Activated effector memory CD4-positive, alpha-beta T cell treated with Interleukin-2 at 50 U/mL for 16 hours (primary cell): Measurements from ENCODE around the gene DUSP12.
"Not testable (repeated sequence)": the region's sequence is repeated elsewhere in the genome, so short reads cannot be mapped to it uniquely, and the experiment has no call there.

ENCODE experiments used
- DNase-seq: peaks from one replicate; pipeline ENCODE4 v3.0.0-alpha.2; 2020

DUSP12 gene, protein sequence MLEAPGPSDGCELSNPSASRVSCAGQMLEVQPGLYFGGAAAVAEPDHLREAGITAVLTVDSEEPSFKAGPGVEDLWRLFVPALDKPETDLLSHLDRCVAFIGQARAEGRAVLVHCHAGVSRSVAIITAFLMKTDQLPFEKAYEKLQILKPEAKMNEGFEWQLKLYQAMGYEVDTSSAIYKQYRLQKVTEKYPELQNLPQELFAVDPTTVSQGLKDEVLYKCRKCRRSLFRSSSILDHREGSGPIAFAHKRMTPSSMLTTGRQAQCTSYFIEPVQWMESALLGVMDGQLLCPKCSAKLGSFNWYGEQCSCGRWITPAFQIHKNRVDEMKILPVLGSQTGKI

GRCh38 chr1:161749509-161750407 lies at the start of gene DUSP12:
DUSP12 (plus strand) TSS chr1:161749786; CDS start chr1:161749802, 16 bp downstream.
- DNase-seq: peak; percentile 82

DNA sequence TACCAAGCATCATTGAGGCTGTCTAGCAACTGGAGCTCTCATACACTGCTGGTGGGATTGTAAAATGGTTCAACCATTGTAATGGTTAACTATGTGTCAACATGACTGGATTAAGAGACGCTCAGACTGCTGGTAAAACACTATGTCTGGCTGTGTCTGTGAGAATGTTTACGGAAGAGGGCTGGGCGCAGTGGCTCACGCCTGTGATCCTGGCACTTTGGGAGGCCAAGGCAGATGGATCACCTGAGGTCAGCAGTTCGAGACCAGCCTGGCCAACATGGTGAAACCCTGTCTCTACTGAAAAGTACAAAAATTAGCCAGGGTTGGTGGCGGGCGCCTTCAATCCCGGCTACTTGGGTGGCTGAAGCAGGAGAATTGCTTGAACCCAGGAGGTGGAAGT lies 47.3 kb upstream of the DUSP12 start:
- no peak for DNase-seq

DNA sequence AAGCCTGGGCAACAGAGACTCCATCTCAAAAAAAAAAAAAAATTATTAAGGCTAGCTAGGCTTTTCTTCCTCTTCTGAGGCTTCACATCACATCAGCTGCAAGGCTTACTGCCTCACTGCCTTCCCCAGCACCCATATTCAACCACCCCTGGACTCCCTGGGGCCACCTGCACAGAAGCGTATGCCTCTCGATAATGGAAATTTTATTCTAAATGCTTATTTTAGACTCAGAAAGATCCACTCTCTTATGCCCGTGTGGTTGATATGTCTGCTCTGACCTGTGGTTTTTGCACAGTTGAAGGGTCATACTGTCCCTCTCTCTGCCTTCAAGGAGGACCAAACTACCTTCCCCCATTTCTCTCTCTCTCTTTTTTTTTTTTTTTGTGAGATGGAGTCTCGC lies 44.0 kb upstream of the DUSP12 start:
- DNase-seq: no peak

GRCh38 chr1:161706113-161706481 lies 43.5 kb upstream of the DUSP12 start:
- no peak for DNase-seq

- no peak for DNase-seq
Measured at GRCh38 chr1:161706482-161707347, 42.9 kb upstream of the DUSP12 start, which contains the start of gene FCRLA. FCRLA (plus strand) TSS chr1:161707229; CDS start chr1:161707265, 36 bp downstream.

- no peak for DNase-seq
Measured at GRCh38 chr1:161707503-161707902, 42.1 kb upstream of the DUSP12 start.

DNA sequence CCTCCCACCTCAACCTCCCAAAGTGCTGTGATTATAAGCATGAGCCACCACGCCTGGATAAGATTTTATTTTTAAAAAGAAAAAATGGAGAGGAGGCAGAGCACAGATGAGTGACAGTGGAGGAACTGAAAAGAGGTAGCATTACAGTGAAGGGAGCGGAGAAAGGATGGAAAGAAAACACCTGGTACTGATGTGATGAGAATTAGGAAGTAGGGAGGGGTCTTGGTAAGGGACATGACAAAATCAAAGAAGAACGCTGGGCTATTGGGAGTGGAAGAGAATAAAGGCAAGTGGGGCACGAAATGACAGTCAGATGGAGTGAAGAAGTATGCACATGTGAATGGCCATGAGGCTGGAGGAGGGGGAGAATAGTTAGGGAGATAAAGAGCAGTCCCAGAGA lies 40.2 kb upstream of the DUSP12 start:
- DNase-seq: no peak

DNA sequence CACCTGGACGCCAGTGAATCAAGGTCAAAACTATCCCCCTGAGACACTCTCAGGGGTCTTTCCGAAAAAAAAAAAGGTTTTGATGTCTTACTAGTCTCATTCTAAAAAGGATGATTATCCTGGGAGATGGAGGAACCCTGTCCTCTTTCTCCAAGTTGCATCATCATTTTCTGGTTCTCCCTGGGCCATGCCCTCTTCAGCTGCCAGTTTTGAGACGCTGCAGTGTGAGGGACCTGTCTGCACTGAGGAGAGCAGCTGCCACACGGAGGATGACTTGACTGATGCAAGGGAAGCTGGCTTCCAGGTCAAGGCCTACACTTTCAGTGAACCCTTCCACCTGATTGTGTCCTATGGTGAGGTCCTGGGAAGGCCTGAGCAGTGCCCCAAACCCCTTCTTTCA lies 39.0 kb upstream of the DUSP12 start:
- no peak for DNase-seq

DNA sequence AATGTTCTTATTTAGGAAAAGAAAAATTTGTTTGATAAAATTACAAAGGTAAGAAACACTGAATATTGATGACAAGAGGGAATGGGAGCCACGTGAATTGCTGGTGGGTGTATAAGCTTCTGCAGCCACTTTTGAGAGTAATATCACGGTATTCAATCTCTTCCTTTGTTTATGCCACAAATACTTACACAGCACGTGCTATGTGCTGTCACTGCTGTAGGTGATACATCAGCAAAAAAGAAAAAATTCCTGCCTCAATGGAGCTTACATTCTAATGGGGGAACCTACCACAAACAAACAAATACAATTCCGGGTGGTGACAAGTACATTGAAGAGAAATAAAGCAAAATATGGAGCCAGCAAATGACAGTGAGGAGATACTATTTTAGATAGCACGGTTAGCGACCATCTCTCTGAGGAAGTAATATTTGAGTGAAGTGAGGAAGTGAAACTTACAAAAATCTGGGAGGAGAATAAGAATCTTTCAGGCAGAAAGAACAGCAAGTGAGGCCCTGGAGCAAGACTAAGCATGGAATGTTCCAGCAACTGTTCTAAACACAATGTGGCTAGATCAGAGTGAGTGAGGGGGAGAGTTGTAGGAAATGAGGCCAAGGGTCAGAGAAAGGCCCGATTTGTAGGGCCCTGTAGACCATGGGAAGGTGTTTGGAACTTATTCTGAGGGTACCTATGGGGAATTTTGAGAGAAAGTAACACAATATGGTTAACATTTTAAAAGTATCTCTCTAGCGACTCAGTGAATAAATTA lies 30.8 kb upstream of the DUSP12 start:
- no peak for DNase-seq

- DNase-seq: no peak
Measured at GRCh38 chr1:161719325-161719611, 30.3 kb upstream of the DUSP12 start.

DNA sequence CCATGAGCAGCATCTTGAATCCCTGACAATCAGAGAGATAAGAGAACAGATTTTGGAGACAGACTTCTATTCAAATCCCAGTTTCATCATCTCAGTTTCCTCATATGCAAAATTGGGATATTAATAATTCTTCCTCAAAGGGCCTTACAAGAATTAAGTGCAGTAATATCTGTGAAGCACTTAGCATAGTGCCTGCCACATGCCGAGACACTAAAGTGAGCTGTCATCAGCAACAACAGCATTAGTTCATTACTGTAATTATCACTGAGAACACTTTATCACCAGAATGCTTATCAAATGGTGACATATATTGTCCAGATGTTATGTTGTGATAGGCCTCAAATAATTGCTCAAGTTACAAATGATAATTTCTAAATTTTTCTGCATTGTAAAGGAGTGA lies 29.2 kb upstream of the DUSP12 start:
- DNase-seq: no peak

GRCh38 chr1:161720956-161721737 lies 28.4 kb upstream of the DUSP12 start, which contains the start of gene FCRLB:
FCRLB (plus strand) TSS chr1:161721544; CDS start chr1:161722673, 1,129 bp downstream.
- no peak for DNase-seq

DNA sequence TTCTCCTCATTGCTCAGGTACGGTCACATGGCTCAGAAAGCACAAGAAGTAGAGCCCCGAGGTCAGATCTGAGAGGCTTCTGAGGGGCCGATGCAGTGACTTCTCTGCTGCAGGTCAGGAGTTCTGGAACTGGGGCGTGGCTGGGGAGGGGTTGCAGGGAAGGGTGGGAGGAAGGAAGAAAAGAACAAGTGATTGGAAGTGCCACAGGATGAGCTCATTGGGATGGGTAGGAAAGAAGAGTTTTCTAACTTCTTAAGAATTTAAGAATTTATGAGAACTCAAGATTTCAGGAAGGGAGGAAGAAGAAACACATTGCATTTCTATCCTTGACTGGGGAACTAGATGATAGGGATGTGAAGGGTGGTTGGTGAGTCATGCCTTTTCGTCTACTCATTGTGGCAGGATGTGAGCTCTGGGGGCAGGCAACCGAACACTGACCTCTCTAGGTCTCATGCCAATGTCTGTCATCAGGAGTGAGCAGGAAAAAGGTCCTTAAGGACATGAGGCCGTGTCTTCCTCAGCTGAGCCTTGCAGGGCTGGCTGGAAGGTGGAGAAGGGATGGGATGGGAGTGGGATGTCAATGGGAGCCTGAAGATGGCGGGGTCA lies 27.7 kb upstream of the DUSP12 start:
- DNase-seq: no peak

- DNase-seq: no peak
Measured at GRCh38 chr1:161722406-161722805, 27.2 kb upstream of the DUSP12 start.

- no peak for DNase-seq
Measured at GRCh38 chr1:161723459-161724141, 26.0 kb upstream of the DUSP12 start.

GRCh38 chr1:161725258-161725907 lies 24.2 kb upstream of the DUSP12 start:
- not testable (repeated sequence) for DNase-seq

- no peak for DNase-seq
Measured at GRCh38 chr1:161725908-161726472, 23.6 kb upstream of the DUSP12 start.

- peak; percentile 61 for DNase-seq
Measured at GRCh38 chr1:161726473-161727255, 22.9 kb upstream of the DUSP12 start.
